ENCODE results near the gene PCDH1.
"Not testable (repeated sequence)": the region's sequence is repeated elsewhere in the genome, so short reads cannot be mapped to it uniquely, and the experiment has no call there.

Gene PCDH1

DNA sequence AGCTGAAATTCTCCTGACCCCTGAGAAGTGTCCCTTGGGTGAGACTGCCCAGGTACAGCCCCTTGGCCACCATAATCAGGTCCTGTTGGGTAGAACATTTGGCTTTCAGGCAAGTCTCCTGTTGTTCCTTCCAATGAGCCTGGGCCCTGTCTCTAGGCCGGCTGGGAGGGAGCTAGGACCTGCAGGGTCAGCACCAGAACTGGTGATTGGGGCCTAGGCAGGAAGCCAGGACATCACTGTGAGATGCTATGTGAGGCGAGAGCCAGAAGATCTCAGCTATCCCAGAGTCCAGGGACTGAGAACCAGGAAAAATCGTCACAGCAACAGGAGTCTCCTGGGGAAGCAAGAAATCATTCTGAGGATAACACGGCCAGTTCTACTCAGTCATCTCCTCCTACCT lies 51.5 kb downstream of the PCDH1 start:
- DNase-seq, result no peak

GRCh38 chr5:141825791-141826560 lies 52.2 kb downstream of the PCDH1 start:
- peak in 1 of 2 donors; percentile 23 for DNase-seq

DNA sequence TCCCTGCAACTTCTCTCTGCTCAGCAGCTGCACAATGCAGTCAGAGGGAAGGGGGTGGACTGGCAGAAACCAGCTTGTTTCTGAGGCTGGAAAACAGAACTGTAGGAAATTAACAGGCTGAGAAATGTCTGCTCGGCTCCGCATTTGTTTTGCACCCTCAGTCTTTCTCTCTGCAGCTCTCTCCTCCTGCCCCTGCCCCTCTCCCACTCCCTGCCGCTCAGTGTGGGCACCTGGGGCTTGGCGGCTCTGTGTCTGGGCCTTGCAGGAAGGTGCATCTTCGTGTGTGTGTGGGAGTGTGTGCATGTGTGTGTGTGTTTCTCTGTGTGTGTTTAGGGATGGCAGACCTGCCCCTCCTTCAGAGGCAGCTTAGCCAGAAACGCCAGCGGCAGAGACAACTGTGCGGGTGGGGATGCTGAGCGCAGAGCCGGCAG lies 53.0 kb downstream of the PCDH1 start:
- DNase-seq, result no peak

- DNase-seq, result no peak
Measured at GRCh38 chr5:141824717-141825116, 53.5 kb downstream of the PCDH1 start.

- no peak for DNase-seq
Measured at GRCh38 chr5:141823056-141823455, 55.2 kb downstream of the PCDH1 start.

DNA sequence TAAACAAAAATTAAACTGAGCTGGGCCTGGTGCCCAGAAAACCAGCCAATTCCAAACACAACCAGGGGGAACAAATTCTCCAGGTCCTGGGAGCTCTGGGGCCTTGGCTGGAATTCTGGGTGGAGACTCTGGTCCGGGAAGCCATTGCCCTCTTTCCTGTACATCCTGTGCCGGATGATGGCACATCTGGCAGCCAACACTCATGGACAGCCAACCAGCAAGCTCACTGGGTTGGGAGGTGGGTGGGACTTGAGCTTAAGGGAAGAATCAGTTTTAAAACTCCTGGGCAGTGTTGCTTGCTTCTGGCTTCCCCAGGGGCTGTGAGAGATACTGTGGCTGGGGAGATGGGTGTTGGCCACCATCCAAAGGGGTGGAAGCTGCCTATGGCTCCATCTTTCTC lies 56.1 kb downstream of the PCDH1 start:
- no peak for DNase-seq

- no peak for DNase-seq
Measured at GRCh38 chr5:141821430-141821925, 56.7 kb downstream of the PCDH1 start.

DNA sequence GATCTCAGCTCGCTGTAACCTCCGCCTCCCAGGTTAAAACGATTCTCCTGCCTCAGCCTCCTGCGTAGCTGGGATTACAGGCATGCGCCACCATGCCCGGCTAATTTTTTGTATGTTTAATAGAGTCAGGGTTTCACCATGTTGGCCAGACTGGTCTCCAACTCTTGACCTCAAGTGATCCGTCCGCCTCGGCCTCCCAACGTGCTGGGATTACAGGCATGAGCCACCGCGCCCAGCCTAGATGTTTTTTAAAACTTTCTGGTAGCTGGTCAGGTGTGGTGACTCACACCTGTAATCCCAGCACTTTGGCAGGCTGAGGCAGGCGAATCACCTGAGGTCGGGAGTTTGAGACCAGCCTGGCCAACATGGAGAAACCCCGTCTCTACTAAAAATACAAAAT lies 57.5 kb downstream of the PCDH1 start:
- not testable (repeated sequence) for DNase-seq

GRCh38 chr5:141817631-141818030 lies 60.6 kb downstream of the PCDH1 start:
- no peak for DNase-seq

DNA sequence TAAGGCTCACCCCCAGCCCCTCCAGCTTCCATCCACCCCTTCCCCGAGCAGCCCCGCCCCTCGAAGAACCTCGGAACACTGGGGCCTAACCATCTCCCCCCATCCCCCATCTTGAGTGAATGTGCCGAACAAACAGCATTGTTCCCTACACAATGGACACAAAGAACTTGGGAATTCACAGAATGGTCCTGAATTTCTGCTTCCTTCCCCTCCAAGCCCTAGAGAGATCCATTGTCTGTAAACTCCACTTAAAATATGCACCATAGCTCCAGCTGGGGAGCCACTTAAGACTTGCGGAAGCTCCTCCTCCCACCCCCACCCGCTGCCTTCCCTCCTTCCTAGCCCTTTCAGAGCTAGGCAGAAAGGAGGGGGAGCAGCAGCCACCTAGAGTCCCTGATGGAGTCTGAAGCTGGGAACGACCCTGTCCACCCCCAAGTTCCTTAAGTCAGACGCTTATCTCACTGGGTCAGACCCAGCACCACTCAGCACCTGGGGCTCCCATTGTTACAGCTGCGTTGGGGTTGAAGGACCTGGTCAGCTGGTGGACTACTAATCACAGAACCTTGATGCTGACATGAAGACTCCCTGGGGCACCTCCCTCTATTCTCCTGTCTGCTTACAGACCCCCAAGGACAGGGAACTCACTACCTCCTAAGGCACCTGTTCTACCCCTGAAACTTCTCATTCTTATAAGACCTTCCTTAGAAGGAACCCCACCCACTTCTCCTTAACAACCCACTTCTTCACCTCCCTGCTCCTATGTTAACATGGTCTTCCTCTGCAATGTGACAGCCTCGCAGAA lies 61.4 kb downstream of the PCDH1 start:
- DNase-seq, result no peak

GRCh38 chr5:141815796-141816180 lies 62.4 kb downstream of the PCDH1 start:
- no peak for DNase-seq

- DNase-seq, result no peak
Measured at GRCh38 chr5:141815051-141815795, 63.0 kb downstream of the PCDH1 start.

GRCh38 chr5:141814064-141814964 lies 63.9 kb downstream of the PCDH1 start:
- peak; percentile 18 to 26 for DNase-seq

- DNase-seq, result no peak
Measured at GRCh38 chr5:141812512-141812911, 65.7 kb downstream of the PCDH1 start.

DNA sequence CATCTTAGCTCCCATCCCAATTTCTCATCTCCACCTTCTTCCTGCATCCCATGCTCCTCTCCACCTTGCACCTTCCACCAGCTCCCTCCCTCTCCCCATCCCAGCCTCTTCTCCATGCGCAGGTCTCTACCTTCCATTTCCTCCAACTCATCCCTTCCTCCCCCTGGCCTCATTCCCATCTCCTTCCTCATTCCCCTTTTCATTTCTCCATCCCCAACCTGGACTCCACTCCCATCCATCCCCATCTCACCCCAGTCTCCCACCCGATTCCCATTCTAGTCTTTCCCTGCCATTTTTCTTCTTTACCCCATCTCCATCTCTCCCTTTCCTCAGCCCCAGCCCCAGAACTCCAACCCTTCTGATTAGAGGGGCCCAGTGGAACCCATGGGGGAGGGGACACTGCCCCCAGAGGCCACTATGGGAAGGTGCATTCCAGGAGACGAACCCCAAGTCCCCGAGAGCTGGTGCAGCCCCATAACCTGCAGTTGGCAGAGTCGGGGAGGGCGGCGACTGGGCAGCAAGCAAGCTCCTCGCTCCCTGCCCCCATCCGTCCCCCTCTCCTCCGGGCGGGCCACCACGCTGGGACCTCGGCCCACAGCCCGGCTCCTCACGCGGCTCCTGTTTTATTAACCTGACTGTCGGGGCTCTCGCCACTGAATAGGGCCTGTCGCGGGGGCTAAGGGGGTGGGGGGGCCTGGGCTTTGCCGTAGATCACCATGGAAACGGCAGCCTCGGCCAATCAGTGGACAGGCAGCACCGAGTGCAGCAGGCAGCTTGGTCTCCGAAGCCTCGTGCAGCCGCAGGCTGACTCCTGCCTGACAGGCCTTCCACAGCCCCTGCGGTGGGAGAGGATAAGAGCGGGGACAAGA lies 66.7 kb downstream of the PCDH1 start:
- DNase-seq, result peak; percentile 12 to 28

DNA sequence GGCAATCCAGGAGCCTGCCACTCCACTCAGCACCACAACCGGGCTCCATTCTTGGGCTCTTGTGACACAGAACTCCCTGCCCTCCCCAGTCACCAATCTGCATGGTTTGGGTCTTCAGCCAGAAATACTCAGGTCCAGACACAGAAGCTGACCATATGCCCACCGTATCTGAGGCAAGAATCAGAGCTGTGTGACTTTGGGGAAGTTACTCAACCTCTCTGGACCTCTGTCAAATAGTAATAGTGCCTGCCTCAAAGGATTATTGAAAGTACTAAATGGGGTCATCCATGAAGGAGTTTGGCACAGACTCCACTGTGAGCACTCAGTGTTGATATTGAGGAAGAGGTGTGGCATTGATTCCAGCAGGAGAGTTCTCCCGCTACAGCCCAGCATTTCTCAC lies 67.5 kb downstream of the PCDH1 start:
- DNase-seq, result no peak

DNA sequence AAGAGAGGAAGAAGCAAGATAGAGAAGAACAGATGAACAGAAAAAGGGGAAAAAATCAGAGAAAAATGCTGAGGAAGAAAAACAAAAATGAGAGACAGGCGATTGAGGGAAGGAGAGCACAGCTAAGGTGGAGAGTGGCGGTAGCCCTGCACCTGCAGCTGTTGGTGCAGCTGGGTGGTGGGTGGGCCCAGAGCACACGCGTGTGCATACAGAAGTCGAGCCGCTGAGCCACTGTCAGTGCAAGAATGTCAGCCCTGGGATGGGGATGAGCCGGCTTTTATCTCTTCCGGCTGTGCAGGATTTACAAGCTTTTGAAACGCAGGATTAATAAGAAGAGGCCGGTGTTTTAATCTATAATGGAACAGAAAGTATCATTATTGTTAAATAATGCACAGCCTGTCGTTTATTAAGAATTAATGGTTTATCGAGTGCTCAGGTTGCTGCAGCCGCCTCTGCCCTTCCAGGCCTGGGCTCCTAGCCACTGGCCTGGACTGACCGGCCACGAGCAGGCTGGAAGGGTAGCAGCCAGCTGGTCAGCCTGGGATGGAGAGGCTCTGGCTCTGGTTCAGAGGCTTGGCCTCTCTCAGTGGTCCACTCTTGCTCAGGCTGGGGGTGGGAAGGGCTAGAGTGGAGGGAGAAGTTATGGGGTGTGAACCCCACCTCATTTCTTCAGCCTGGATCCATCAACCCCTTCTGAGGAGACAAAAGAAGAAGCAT lies 68.7 kb downstream of the PCDH1 start:
- DNase-seq, result no peak

DNA sequence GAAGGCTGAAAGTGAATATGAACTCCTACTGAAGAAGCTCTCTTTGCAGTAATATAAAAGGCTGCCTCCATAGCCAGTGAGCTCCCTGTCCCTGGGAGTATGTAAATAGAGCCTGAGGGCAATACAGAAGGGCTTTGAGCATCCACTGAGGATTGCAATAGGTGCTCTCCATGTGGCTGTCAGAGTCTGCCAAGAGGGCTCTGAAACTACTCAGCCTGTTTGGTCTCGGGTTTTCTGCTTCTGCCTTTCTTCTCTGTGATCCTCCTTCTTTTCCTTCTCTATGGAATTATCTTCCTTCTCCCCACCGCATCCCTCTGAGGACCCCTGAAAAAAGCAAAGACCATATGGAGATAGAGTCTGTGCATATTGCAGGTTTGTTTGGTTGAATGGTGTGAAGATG lies 69.4 kb downstream of the PCDH1 start:
- DNase-seq, result no peak

GRCh38 chr5:141807732-141808131 lies 70.5 kb downstream of the PCDH1 start:
- DNase-seq, result no peak

GRCh38 chr5:141807329-141807728 lies 70.9 kb downstream of the PCDH1 start:
- DNase-seq, result no peak

GRCh38 chr5:141806626-141807025 lies 71.6 kb downstream of the PCDH1 start:
- no peak for DNase-seq
